Neutrophil (primary cell): Measurements from ENCODE around the gene FYN.

Source experiments
- H3K27ac ChIP-seq: fragments of 200-600 bp; sonication (generic); 2 replicates; pipeline ENCODE4 v1.5.1; 2016; ENCODE audit warnings: mild to moderate bottlenecking, moderate library complexity
- H3K27me3 ChIP-seq: fragments of 200-600 bp; sonication (generic); 2 replicates; pipeline ENCODE4 v1.6.0; 2016; ENCODE audit warnings: mild to moderate bottlenecking
- H3K36me3 ChIP-seq: fragments of 200-600 bp; sonication (generic); 2 replicates; pipeline ENCODE4 v1.5.1; 2017
- H3K4me1 ChIP-seq, 2 experiments: fragments of 200-600 bp in 1 of 2; sonication (generic) in 1 of 2; 1 replicate in 1 of 2; 2 replicates in 1 of 2; pipeline versions ENCODE4 v1.5.1 to v1.6.1; 2013 to 2016; ENCODE audit warnings: low read depth in 1 of 2, low read length in 1 of 2, mild to moderate bottlenecking in 1 of 2, moderate library complexity in 1 of 2; ENCODE audit not compliant: control insufficient read depth in 1 of 2, insufficient read depth in 1 of 2
- H3K4me3 ChIP-seq, 2 experiments: fragments of 200-600 bp in 1 of 2; sonication (generic) in 1 of 2; 1 replicate in 1 of 2; 2 replicates in 1 of 2; pipeline ENCODE4 v1.5.1; 2013 to 2016; ENCODE audit warnings: low read depth in 1 of 2, low read length in 1 of 2, mild to moderate bottlenecking in 1 of 2, moderate library complexity in 1 of 2
- H3K9me3 ChIP-seq: fragments of 200-600 bp; sonication (generic); 2 replicates; pipeline ENCODE4 v1.5.1; 2016
- TF ChIP-seq, protein P1 (sequence below): fragments of 200-600 bp; sonication (generic); IDR thresholded peaks from 2 replicates; pipeline ENCODE4 v1.5.1; 2016; ENCODE audit warnings: antibody characterized with exemption

FYN gene

GRCh38 chr6:111758608-111759329 lies 114.5 kb downstream of the FYN start:
- Histone ChIP-seq H3K4me3 (no peak overlapping the region), H3K36me3 (no peaks in the 10 kb centered on the region), H3K9me3 (no peaks in the 10 kb centered on the region), H3K27ac (no peak overlapping the region), H3K4me1 (no peaks in the 10 kb centered on the region), H3K27me3 (peaks cover 13% of the 10 kb centered on the region)
- TF ChIP-seq, protein P1, sequence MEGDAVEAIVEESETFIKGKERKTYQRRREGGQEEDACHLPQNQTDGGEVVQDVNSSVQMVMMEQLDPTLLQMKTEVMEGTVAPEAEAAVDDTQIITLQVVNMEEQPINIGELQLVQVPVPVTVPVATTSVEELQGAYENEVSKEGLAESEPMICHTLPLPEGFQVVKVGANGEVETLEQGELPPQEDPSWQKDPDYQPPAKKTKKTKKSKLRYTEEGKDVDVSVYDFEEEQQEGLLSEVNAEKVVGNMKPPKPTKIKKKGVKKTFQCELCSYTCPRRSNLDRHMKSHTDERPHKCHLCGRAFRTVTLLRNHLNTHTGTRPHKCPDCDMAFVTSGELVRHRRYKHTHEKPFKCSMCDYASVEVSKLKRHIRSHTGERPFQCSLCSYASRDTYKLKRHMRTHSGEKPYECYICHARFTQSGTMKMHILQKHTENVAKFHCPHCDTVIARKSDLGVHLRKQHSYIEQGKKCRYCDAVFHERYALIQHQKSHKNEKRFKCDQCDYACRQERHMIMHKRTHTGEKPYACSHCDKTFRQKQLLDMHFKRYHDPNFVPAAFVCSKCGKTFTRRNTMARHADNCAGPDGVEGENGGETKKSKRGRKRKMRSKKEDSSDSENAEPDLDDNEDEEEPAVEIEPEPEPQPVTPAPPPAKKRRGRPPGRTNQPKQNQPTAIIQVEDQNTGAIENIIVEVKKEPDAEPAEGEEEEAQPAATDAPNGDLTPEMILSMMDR = no peak

- no peak overlapping the region for H3K4me3 ChIP-seq
- no peaks in the 10 kb centered on the region for H3K4me1 ChIP-seq
- no peaks in the 10 kb centered on the region for H3K9me3 ChIP-seq
- H3K27ac ChIP-seq = no peak overlapping the region
- TF ChIP-seq, protein P1 = no peak
- no peaks in the 10 kb centered on the region for H3K36me3 ChIP-seq
- peaks cover 13% of the 10 kb centered on the region for H3K27me3 ChIP-seq
Observed at GRCh38 chr6:111757342-111757741, 115.9 kb downstream of the FYN start.

GRCh38 chr6:111754423-111754822 lies 118.8 kb downstream of the FYN start:
- H3K4me1 ChIP-seq = peaks cover 0 to 3% of the 10 kb centered on the region in 2 experiments
- H3K36me3 ChIP-seq = no peaks in the 10 kb centered on the region
- no peak overlapping the region for H3K4me3 ChIP-seq
- H3K27ac ChIP-seq = no peak overlapping the region
- peaks cover 2% of the 10 kb centered on the region for H3K27me3 ChIP-seq
- TF ChIP-seq, protein P1 = no peak
- H3K9me3 ChIP-seq = no peaks in the 10 kb centered on the region

DNA sequence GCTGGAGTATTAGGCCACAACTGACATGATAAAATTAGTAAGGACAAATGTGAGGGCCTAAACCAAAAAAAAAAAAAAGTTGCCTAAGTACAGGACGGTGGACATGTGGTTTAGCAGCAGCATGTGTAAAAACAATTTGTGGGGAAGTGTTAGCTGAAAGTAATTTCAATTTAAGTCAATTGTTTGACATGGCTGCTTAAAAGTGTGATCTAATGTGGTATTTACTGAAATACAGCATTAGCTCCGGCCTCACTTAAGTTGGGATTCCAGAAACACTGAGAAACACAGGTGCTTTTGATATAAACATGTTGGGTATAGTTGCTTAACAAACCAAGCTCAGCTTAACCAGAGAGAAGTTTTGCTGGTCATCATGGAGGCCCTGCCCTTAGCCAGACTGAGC lies 119.7 kb downstream of the FYN start:
- Histone ChIP-seq H3K4me3 (no peak overlapping the region), H3K27ac (no peak overlapping the region), H3K9me3 (no peaks in the 10 kb centered on the region), H3K27me3 (no peaks in the 10 kb centered on the region), H3K4me1 (peaks cover 0 to 3% of the 10 kb centered on the region in 2 experiments), H3K36me3 (no peaks in the 10 kb centered on the region)
- TF ChIP-seq, protein P1 = no peak

- Histone ChIP-seq H3K27me3 (no peaks in the 10 kb centered on the region), H3K27ac (no peak overlapping the region), H3K4me3 (no peak overlapping the region), H3K36me3 (no peaks in the 10 kb centered on the region), H3K4me1 (peaks cover 0 to 3% of the 10 kb centered on the region in 2 experiments), H3K9me3 (no peaks in the 10 kb centered on the region)
- TF ChIP-seq, protein P1 = no peak
Observed at GRCh38 chr6:111752476-111752875, 120.8 kb downstream of the FYN start.
